Stimulated activated CD4-positive, alpha-beta T cell treated with anti-CD3 and anti-CD28 coated beads, Interleukin-2, amount 100 ng/mL, for 48 hours (primary cell): ENCODE measurements around the gene AGAP1.

ENCODE experiments used
- DNase-seq, 2 donors: peaks; one replicate each; pipeline ENCODE4 v3.0.0-alpha.2; 2020

The AGAP1 gene

GRCh38 chr2:235492850-235493344, 946 bp upstream of the AGAP1 start:
- DNase-seq = no peak

GRCh38 chr2:235493402-235493774, 455 bp upstream of the AGAP1 start:
- DNase-seq = no peak

- peak in 1 of 2 donors; percentile 7 for DNase-seq
Measured at GRCh38 chr2:235494716-235495372, 1.0 kb downstream of the AGAP1 start.

GRCh38 chr2:235495373-235496238, 1.8 kb downstream of the AGAP1 start:
- no peak for DNase-seq

GRCh38 chr2:235496239-235496621, 2.4 kb downstream of the AGAP1 start:
- no peak for DNase-seq

GRCh38 chr2:235497096-235497495, 3.3 kb downstream of the AGAP1 start:
- DNase-seq = no peak

GRCh38 chr2:235498541-235498940, 4.7 kb downstream of the AGAP1 start:
- DNase-seq = no peak

GRCh38 chr2:235498946-235499812, 5.3 kb downstream of the AGAP1 start:
- no peak for DNase-seq

- no peak for DNase-seq
Measured at GRCh38 chr2:235500110-235500760, 6.4 kb downstream of the AGAP1 start.

GRCh38 chr2:235500761-235501672, 7.2 kb downstream of the AGAP1 start:
- no peak for DNase-seq

GRCh38 chr2:235501673-235502031, 7.8 kb downstream of the AGAP1 start:
- DNase-seq = no peak

- no peak for DNase-seq
Measured at GRCh38 chr2:235502336-235502735, 8.5 kb downstream of the AGAP1 start.

- DNase-seq = no peak
Measured at GRCh38 chr2:235504441-235505180, 10.8 kb downstream of the AGAP1 start.

- DNase-seq = no peak
Measured at GRCh38 chr2:235505181-235505741, 11.4 kb downstream of the AGAP1 start.

GRCh38 chr2:235506291-235506996, 12.6 kb downstream of the AGAP1 start:
- DNase-seq = no peak

GRCh38 chr2:235506997-235507615, 13.3 kb downstream of the AGAP1 start:
- DNase-seq = no peak

GRCh38 chr2:235507928-235508327, 14.1 kb downstream of the AGAP1 start:
- DNase-seq = no peak

- DNase-seq = no peak
Measured at GRCh38 chr2:235508371-235509160, 14.7 kb downstream of the AGAP1 start.

GRCh38 chr2:235510318-235510717, 16.5 kb downstream of the AGAP1 start:
- DNase-seq = no peak
